Measurements from ENCODE around the gene CCDC85A. TPM values are rescaled to one million over a fixed set of nuclear protein-coding genes. Genes with fewer than 3 reads are reported as not detected.

CCDC85A gene
- total and polyA plus RNA-seq, 2 of the 8 experiments (the other 6 are each of a cell fraction or from before 2014, with no cell fraction given): 0.20 TPM; not detected in 1

- Histone ChIP-seq H2BK5ac (ENCODE audit: low read depth, low read length) (no peak overlapping the region), H4K8ac (ENCODE audit: extremely low read depth, insufficient read depth, low read length) (no peak overlapping the region), H3K27ac (ENCODE audit: low read depth, low read length) (no peak overlapping the region), H2BK20ac (ENCODE audit: low read length) (no peak overlapping the region), H3K36me3 (ENCODE audit: control insufficient read depth in 2 of 4, insufficient read depth in 4 of 4, low read length in 3 of 4) (peaks cover 0 to 14% (median 0%) of the 10 kb centered on the region in 4 experiments; a peak in 2 of 8 replicates), H2BK15ac (ENCODE audit: low read length) (no peak overlapping the region), H3K27me3 (replicated peaks in 1 of 4; ENCODE audit: control insufficient read depth in 3 of 4, extremely low read depth in 1 of 4, insufficient read depth in 3 of 4, low read length in 3 of 4) (peaks cover 0 to 4% (median 0%) of the 10 kb centered on the region in 4 experiments; a peak in 4 of 7 replicates), H3K79me1 (ENCODE audit: low read depth, low read length) (peaks cover 2% of the 10 kb centered on the region; the same call in 1 of the 2 replicates), H3K4ac (replicated peaks; ENCODE audit: insufficient read length, low read depth, low read length) (no peak overlapping the region), H2AFZ (ENCODE audit: low read length) (no peak overlapping the region), H4K91ac (replicated peaks; ENCODE audit: insufficient read length, low read length) (no peak overlapping the region), H3K79me2 (ENCODE audit: control insufficient read depth in 1 of 2, insufficient read depth in 2 of 2, low read length in 2 of 2) (no peaks in the 10 kb centered on the region), H3K18ac (ENCODE audit: extremely low read depth, low read length) (no peak overlapping the region), H3K9ac (replicated peaks in 1 of 4; ENCODE audit: extremely low read depth in 1 of 4, low read depth in 3 of 4, low read length in 3 of 4) (no peak overlapping the region), H2BK12ac (ENCODE audit: low read depth, low read length) (no peak overlapping the region), H3K23me2 (ENCODE audit: low read depth, low read length) (no peaks in the 10 kb centered on the region), H2BK120ac (replicated peaks; ENCODE audit: low read depth, low read length) (no peak overlapping the region), H2AK5ac (ENCODE audit: low read depth, low read length) (no peak overlapping the region), H3K4me1 (replicated peaks in 1 of 4; ENCODE audit: control insufficient read depth in 3 of 4, insufficient read depth in 4 of 4, low read length in 3 of 4) (no peaks in the 10 kb centered on the region), H3K4me3 (ENCODE audit: extremely low read depth in 1 of 4, insufficient read depth in 2 of 4, low read depth in 3 of 4, low read length in 4 of 4) (no peak overlapping the region), H3K4me2 (ENCODE audit: insufficient read depth in 1 of 2, low read depth in 2 of 2, low read length in 2 of 2) (no peak overlapping the region), H4K5ac (ENCODE audit: insufficient read length, low read depth, low read length) (no peak overlapping the region), H3K56ac (replicated peaks; ENCODE audit: insufficient read length, low read depth, low read length) (no peak overlapping the region), H4K20me1 (replicated peaks in 1 of 2; ENCODE audit: control insufficient read depth in 1 of 2, insufficient read depth in 2 of 2, low read length in 2 of 2) (peaks cover 0 to 7% of the 10 kb centered on the region in 2 experiments), H3K9me3 (ENCODE audit: insufficient read depth in 2 of 2, low read depth in 1 of 2, low read length in 1 of 2) (0 out of 4 replicates have a peak, but pooled peaks cover 0 to 3% of the 10 kb centered on the region in 2 experiments), H3K23ac (ENCODE audit: insufficient read length) (no peak overlapping the region), H3K14ac (ENCODE audit: insufficient read length) (no peak overlapping the region)
- DNase-seq (ENCODE audit: low read depth in 1 of 2, low spot score in 2 of 2) (no peak), FAIRE-seq (no peak)
- CTCF ChIA-PET (ENCODE audit: partially characterized antibody): interaction anchor here (0.6 to 1.0 kb wide), 3 partner anchors 95 to 1327 kb away, joined by 3 read pairs; no protein-coding TSS in a partner anchor
- POLR2A ChIA-PET (ENCODE audit: partially characterized antibody): no interaction called here
- 56% methylated on average over 2 of the region's 2 CpGs; no CpG with 5 or more reads in 1 of the 2 experiments for WGBS, 2 experiments (ENCODE audit: extremely low coverage in 1 of 2, insufficient coverage in 1 of 2, insufficient read length in 1 of 2, insufficient replicate concordance in 2 of 2, low coverage in 1 of 2, low lambda C conversion rate in 2 of 2, missing lambda C conversion rate in 1 of 2)
- no peak for TF ChIP-seq SIRT6 (IDR thresholded peaks at IDR 0.05; ENCODE audit: low read length)
- TF ChIP-seq SIX5 (IDR thresholded peaks at IDR 0.05; ENCODE audit: low read depth, low read length): no peak
- no peak for TF ChIP-seq HDAC2 (IDR thresholded peaks at IDR 0.05; ENCODE audit: borderline replicate concordance in 1 of 2, low read depth in 2 of 2, low read length in 2 of 2)
- no peak for TF ChIP-seq TEAD4 (IDR thresholded peaks at IDR 0.05; ENCODE audit: low read depth, low read length)
Measured at GRCh38 chr2:56170988-56171387, 12.8 kb upstream of the CCDC85A start.

All from H1 (cell line).